GM12865 (cell line): ENCODE measurements around the gene C13orf46.

ENCODE experiments used
- DNase-seq: peaks from one replicate; pipeline ENCODE4 v3.0.0; 2010; ENCODE audit warnings: low read depth
- H3K4me3 ChIP-seq: 2 replicates; pipeline ENCODE4 v1.5.1; 2011; ENCODE audit warnings: mild to moderate bottlenecking, low read depth, low read length, control low read depth
- TF ChIP-seq, protein P1 (sequence below): IDR thresholded peaks from 2 replicates; pipeline ENCODE4 v1.5.1; 2011; ENCODE audit warnings: low read length, control low read depth, low read depth, inconsistent platforms; ENCODE audit not compliant: insufficient read depth; ENCODE audit errors: missing control alignments

Gene C13orf46

GRCh38 chr13:114002771-114003321 lies 29.0 kb upstream of the C13orf46 start:
- H3K4me3 ChIP-seq = no peak overlapping the region
- DNase-seq = no peak
- TF ChIP-seq, protein P1, sequence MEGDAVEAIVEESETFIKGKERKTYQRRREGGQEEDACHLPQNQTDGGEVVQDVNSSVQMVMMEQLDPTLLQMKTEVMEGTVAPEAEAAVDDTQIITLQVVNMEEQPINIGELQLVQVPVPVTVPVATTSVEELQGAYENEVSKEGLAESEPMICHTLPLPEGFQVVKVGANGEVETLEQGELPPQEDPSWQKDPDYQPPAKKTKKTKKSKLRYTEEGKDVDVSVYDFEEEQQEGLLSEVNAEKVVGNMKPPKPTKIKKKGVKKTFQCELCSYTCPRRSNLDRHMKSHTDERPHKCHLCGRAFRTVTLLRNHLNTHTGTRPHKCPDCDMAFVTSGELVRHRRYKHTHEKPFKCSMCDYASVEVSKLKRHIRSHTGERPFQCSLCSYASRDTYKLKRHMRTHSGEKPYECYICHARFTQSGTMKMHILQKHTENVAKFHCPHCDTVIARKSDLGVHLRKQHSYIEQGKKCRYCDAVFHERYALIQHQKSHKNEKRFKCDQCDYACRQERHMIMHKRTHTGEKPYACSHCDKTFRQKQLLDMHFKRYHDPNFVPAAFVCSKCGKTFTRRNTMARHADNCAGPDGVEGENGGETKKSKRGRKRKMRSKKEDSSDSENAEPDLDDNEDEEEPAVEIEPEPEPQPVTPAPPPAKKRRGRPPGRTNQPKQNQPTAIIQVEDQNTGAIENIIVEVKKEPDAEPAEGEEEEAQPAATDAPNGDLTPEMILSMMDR = no peak

GRCh38 chr13:114002009-114002544 lies 28.2 kb upstream of the C13orf46 start:
- TF ChIP-seq, protein P1 = no peak
- DNase-seq = no peak
- H3K4me3 ChIP-seq = no peak overlapping the region

DNA sequence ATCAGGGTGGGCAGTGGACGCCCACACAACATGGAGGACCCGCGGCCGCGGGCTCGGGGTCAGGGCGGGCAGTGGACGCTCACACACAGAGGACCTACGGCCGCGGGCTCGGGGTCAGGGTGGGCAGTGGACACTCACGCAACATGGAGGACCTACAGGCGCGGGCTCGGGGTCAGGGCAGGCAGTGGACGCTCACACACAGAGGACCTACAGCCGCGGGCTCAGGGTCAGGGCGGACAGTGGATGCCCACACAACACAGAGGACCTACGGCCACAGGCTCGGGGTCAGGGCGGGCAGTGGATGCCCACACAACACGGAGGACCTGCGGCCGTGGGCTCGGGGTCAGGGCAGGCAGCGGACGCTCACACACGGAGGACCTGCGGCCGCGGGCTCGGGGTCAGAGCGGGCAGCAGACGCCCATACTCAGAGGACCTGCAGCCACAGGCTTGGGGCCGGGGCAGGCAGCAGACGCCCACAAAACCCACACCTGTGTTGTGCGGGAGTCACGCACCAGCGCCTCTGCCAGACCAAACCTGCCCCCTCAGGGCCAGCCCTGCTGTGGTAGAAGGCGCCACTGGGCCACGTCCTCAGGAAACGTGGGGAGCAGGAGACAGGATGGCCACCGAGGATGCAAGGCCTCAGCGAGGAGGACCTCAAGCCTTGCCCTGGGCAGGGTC lies 27.6 kb upstream of the C13orf46 start:
- DNase-seq = no peak
- no peak overlapping the region for H3K4me3 ChIP-seq
- TF ChIP-seq, protein P1 = no peak

GRCh38 chr13:114000151-114001040 lies 26.5 kb upstream of the C13orf46 start:
- DNase-seq = no peak
- no peak overlapping the region for H3K4me3 ChIP-seq
- TF ChIP-seq, protein P1 = no peak

- TF ChIP-seq, protein P1 = no peak
- H3K4me3 ChIP-seq = no peak overlapping the region
Measured at GRCh38 chr13:113999618-113999910, 25.7 kb upstream of the C13orf46 start.

GRCh38 chr13:113998781-113999617 lies 25.1 kb upstream of the C13orf46 start:
- H3K4me3 ChIP-seq = no peak overlapping the region
- TF ChIP-seq, protein P1 = no peak
- no peak for DNase-seq

More at GRCh38 chr13:113999618-113999910, 25.7 kb upstream of the C13orf46 start:
- no peak for DNase-seq
